Measurements from ENCODE around the gene C17orf113. TPM values are rescaled to one million over a fixed set of nuclear protein-coding genes. Genes with fewer than 3 reads are reported as not detected.

Gene C17orf113
- total and polyA plus RNA-seq, 4 donors = 0.12 to 0.17 (median 0.14) TPM; not detected in 1

- no peak overlapping the region for H3K27ac ChIP-seq (ENCODE audit: low read depth in 1 of 2, low read length in 2 of 2)
- no peaks in the 10 kb centered on the region for H3K27me3 ChIP-seq (ENCODE audit: control insufficient read depth in 4 of 4, insufficient read depth in 4 of 4, low read length in 3 of 4)
- H3K36me3 ChIP-seq (ENCODE audit: control insufficient read depth in 4 of 4, insufficient read depth in 3 of 4, low read depth in 1 of 4, low read length in 3 of 4) = no peaks in the 10 kb centered on the region
- WGBS = 86% methylated on average over 2 of the region's 2 CpGs
- H3K9ac ChIP-seq (ENCODE audit: low read depth in 1 of 2, low read length in 2 of 2) = no peak overlapping the region
- no peaks in the 10 kb centered on the region for H3K9me3 ChIP-seq (ENCODE audit: control insufficient read depth in 4 of 4, low read length in 3 of 4)
- H3K4me3 ChIP-seq (ENCODE audit: low read depth in 1 of 3, low read length in 3 of 3) = no peak overlapping the region
- no peak for DNase-seq (ENCODE audit: low spot score)
- no peaks in the 10 kb centered on the region for H3K4me1 ChIP-seq (ENCODE audit: control insufficient read depth in 4 of 4, insufficient read depth in 4 of 4, low read length in 3 of 4)
- TF ChIP-seq REST (IDR thresholded peaks at IDR 0.05) = no peak
- no peak for TF ChIP-seq JUND (IDR thresholded peaks at IDR 0.05)
- no peak for TF ChIP-seq HNF4A (conservative IDR thresholded peaks at IDR 0.05)
- no peak for TF ChIP-seq EGR1 (IDR thresholded peaks at IDR 0.05; ENCODE audit: low read depth in 2 of 2)
- TF ChIP-seq MAX (IDR thresholded peaks at IDR 0.05) = no peak
- no peak for TF ChIP-seq RAD21 (IDR thresholded peaks at IDR 0.05)
- no peak for TF ChIP-seq FOXA2 (IDR thresholded peaks at IDR 0.05)
- no peak for TF ChIP-seq HNF4G (IDR thresholded peaks at IDR 0.05)
- no peak for TF ChIP-seq CTCF (IDR thresholded peaks at IDR 0.05; ENCODE audit: low read depth, low read length, missing input control)
- TF ChIP-seq RXRA (IDR thresholded peaks at IDR 0.05) = no peak
- TF ChIP-seq SP1 (IDR thresholded peaks at IDR 0.05) = no peak
- no peak for TF ChIP-seq ZBTB33 (IDR thresholded peaks at IDR 0.05)
- TF ChIP-seq NR2F2 (IDR thresholded peaks at IDR 0.05) = no peak
- TF ChIP-seq FOXA1 (IDR thresholded peaks at IDR 0.05) = no peak
- TF ChIP-seq ATF3 (IDR thresholded peaks at IDR 0.05) = no peak
- TF ChIP-seq TAF1 (conservative IDR thresholded peaks at IDR 0.05) = no peak
Measured at GRCh38 chr17:42079541-42079940, 29.1 kb upstream of the C17orf113 start.

GRCh38 chr17:42078396-42079043 lies 28.1 kb upstream of the C17orf113 start:
- no peaks in the 10 kb centered on the region for H3K27me3 ChIP-seq (ENCODE audit: control insufficient read depth in 4 of 4, insufficient read depth in 4 of 4, low read length in 3 of 4)
- 72% methylated on average over 8 of the region's 8 CpGs for WGBS
- TF ChIP-seq GABPA (IDR thresholded peaks at IDR 0.05 in 1 of 2, conservative IDR thresholded peaks at IDR 0.05 in 1 of 2) (no peak), FOXA2 (IDR thresholded peaks at IDR 0.05) (no peak), HNF4G (IDR thresholded peaks at IDR 0.05) (no peak), HNF4A (conservative IDR thresholded peaks at IDR 0.05) (no peak), REST (IDR thresholded peaks at IDR 0.05) (no peak), RAD21 (IDR thresholded peaks at IDR 0.05) (no peak), EGR1 (IDR thresholded peaks at IDR 0.05; ENCODE audit: low read depth in 2 of 2) (no peak), MAX (IDR thresholded peaks at IDR 0.05) (no peak), JUND (IDR thresholded peaks at IDR 0.05) (no peak), RXRA (IDR thresholded peaks at IDR 0.05) (no peak)

More at GRCh38 chr17:42078396-42079043, 28.1 kb upstream of the C17orf113 start:
- no peak for DNase-seq (ENCODE audit: low spot score)
- no peaks in the 10 kb centered on the region for H3K36me3 ChIP-seq (ENCODE audit: control insufficient read depth in 4 of 4, insufficient read depth in 3 of 4, low read depth in 1 of 4, low read length in 3 of 4)
- H3K9me3 ChIP-seq (ENCODE audit: control insufficient read depth in 4 of 4, low read length in 3 of 4) = no peaks in the 10 kb centered on the region
- no peak overlapping the region for H3K27ac ChIP-seq (ENCODE audit: low read depth in 1 of 2, low read length in 2 of 2)
- no peak overlapping the region for H3K4me3 ChIP-seq (ENCODE audit: low read depth in 1 of 3, low read length in 3 of 3)
- no peaks in the 10 kb centered on the region for H3K4me1 ChIP-seq (ENCODE audit: control insufficient read depth in 4 of 4, insufficient read depth in 4 of 4, low read length in 3 of 4)
- no peak overlapping the region for H3K9ac ChIP-seq (ENCODE audit: low read depth in 1 of 2, low read length in 2 of 2)

All from liver (tissue), 9 donors.